Skeletal muscle tissue (tissue), 4 donors: ENCODE measurements around the gene MEGF9. TPM values are rescaled to one million over a fixed set of nuclear protein-coding genes. Genes with fewer than 3 reads are reported as not detected.
"Not testable (repeated sequence)": the region's sequence is repeated elsewhere in the genome, so short reads cannot be mapped to it uniquely, and the experiment has no call there.

Source experiments
- H3K27ac ChIP-seq: one replicate; pipeline ENCODE4 v1.7.0; 2013; ENCODE audit warnings: mild to moderate bottlenecking, low read depth, low read length, inconsistent platforms
- H3K27me3 ChIP-seq, 3 donors: one replicate each; pipeline ENCODE4 v1.7.0; 2013; ENCODE audit warnings: low read length in 3 of 3; ENCODE audit not compliant: control insufficient read depth in 3 of 3, insufficient read depth in 3 of 3
- H3K36me3 ChIP-seq, 3 donors: one replicate each; pipeline ENCODE4 v1.7.0; 2013; ENCODE audit warnings: low read length in 3 of 3; ENCODE audit not compliant: control insufficient read depth in 3 of 3, insufficient read depth in 3 of 3
- H3K4me1 ChIP-seq, 3 donors: one replicate each; pipeline ENCODE4 v1.7.0; 2013; ENCODE audit warnings: low read length in 3 of 3, mild to moderate bottlenecking in 3 of 3; ENCODE audit not compliant: control insufficient read depth in 3 of 3, insufficient read depth in 3 of 3
- H3K4me3 ChIP-seq, 3 donors: one replicate each; pipeline ENCODE4 v1.7.0; 2013; ENCODE audit warnings: low read length in 3 of 3
- H3K9ac ChIP-seq, 3 donors: one replicate each; pipeline ENCODE4 v1.7.0; 2013; ENCODE audit warnings: low read length in 3 of 3, mild to moderate bottlenecking in 3 of 3, moderate library complexity in 2 of 3, low read depth in 1 of 3
- H3K9me3 ChIP-seq, 3 donors: one replicate each; pipeline ENCODE4 v1.7.0; 2013; ENCODE audit warnings: low read length in 3 of 3; ENCODE audit not compliant: control insufficient read depth in 3 of 3
- total RNA-seq: library from RNA; depleted of rRNA; stranded (reverse); fragments of >200 nt; gene quantifications from one replicate; pipeline ENCODE4 v1.2.3, GENCODE V29; 2014
- donor health status: Osteomylitis.

The MEGF9 gene
- total RNA-seq, 1 donor from 2014 or later = 6.8 TPM

GRCh38 chr9:120650352-120650751, 63.9 kb downstream of the MEGF9 start:
- Histone ChIP-seq H3K4me1 (no peaks in the 10 kb centered on the region), H3K9me3 (no peaks in the 10 kb centered on the region), H3K36me3 (no peaks in the 10 kb centered on the region), H3K27ac (no peak overlapping the region), H3K9ac (no peak overlapping the region), H3K27me3 (no peaks in the 10 kb centered on the region), H3K4me3 (no peak overlapping the region)

- no peak overlapping the region for H3K9ac ChIP-seq
- peaks cover 0 to 3% (median 0%) of the 10 kb centered on the region in 3 donors for H3K36me3 ChIP-seq
- H3K27me3 ChIP-seq = no peaks in the 10 kb centered on the region
- H3K27ac ChIP-seq = no peak overlapping the region
- no peak overlapping the region for H3K4me3 ChIP-seq
- no peaks in the 10 kb centered on the region for H3K9me3 ChIP-seq
- no peaks in the 10 kb centered on the region for H3K4me1 ChIP-seq
Measured at GRCh38 chr9:120648581-120649197, 65.6 kb downstream of the MEGF9 start.

DNA sequence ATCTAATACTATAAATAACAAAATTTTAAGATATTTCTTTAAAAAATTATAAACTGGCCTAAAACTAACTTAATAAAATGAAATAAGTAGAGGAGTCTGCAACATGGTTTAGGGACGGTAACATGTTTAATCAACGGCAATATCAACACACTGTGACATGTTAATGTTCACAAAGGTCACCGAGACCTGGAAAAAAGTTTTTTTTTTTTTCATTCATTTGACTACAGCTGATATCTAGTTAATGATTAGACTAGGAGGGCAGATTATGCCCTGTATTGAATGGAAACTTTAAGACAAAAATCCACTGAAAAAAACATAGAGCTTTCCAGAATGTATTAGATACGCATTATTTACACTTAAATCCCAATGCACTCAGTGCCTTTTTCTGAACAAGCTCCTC, 67.3 kb downstream of the MEGF9 start:
- Histone ChIP-seq H3K36me3 (peaks cover 0 to 5% (median 0%) of the 10 kb centered on the region in 3 donors), H3K4me1 (peaks cover 0 to 5% (median 3%) of the 10 kb centered on the region in 3 donors), H3K27ac (no peak overlapping the region), H3K27me3 (no peaks in the 10 kb centered on the region), H3K4me3 (no peak overlapping the region), H3K9me3 (no peaks in the 10 kb centered on the region), H3K9ac (no peak overlapping the region)

- peaks cover 0 to 5% (median 3%) of the 10 kb centered on the region in 3 donors for H3K4me1 ChIP-seq
- H3K4me3 ChIP-seq = no peak overlapping the region
- no peak overlapping the region for H3K9ac ChIP-seq
- peaks cover 0 to 5% (median 0%) of the 10 kb centered on the region in 3 donors for H3K36me3 ChIP-seq
- H3K9me3 ChIP-seq = no peaks in the 10 kb centered on the region
- no peak overlapping the region for H3K27ac ChIP-seq
- no peaks in the 10 kb centered on the region for H3K27me3 ChIP-seq
Measured at GRCh38 chr9:120645760-120646159, 68.5 kb downstream of the MEGF9 start.

GRCh38 chr9:120643061-120643460, 71.2 kb downstream of the MEGF9 start:
- Histone ChIP-seq H3K9ac (no peak overlapping the region), H3K4me3 (no peak overlapping the region), H3K36me3 (peaks cover 0 to 5% (median 0%) of the 10 kb centered on the region in 3 donors), H3K9me3 (no peaks in the 10 kb centered on the region), H3K27ac (no peak overlapping the region), H3K4me1 (peaks cover 0 to 5% (median 3%) of the 10 kb centered on the region in 3 donors), H3K27me3 (no peaks in the 10 kb centered on the region)

- no peak overlapping the region for H3K4me3 ChIP-seq
- peaks cover 0 to 5% (median 3%) of the 10 kb centered on the region in 3 donors for H3K4me1 ChIP-seq
- H3K9me3 ChIP-seq = no peaks in the 10 kb centered on the region
- no peaks in the 10 kb centered on the region for H3K27me3 ChIP-seq
- no peak overlapping the region for H3K9ac ChIP-seq
- H3K36me3 ChIP-seq = peaks cover 0 to 5% (median 0%) of the 10 kb centered on the region in 3 donors
- no peak overlapping the region for H3K27ac ChIP-seq
Measured at GRCh38 chr9:120642129-120642770, 72.0 kb downstream of the MEGF9 start.

DNA sequence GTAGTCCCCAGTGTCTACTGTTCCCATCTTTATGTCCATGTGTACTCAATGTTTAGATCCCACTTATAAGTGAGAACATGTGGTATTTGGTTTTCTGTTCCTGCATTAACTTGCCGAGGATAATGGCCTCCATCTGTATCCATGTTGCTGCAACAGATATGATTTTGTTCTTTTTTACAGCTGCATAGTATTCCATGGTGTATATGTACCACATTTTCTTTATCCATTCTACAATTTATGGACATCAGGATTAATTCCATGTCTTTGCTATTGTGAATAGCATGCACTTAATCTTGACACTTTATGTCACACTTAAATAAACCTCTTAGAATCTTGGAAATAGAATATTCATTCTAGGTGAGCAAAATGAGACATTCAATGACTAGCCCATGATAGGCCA, 73.4 kb downstream of the MEGF9 start:
- H3K4me1 ChIP-seq, H3K9me3 ChIP-seq, H3K9ac ChIP-seq, H3K27ac ChIP-seq, H3K4me3 ChIP-seq, H3K36me3 ChIP-seq, H3K27me3 ChIP-seq: not testable (repeated sequence)

GRCh38 chr9:120640380-120640779, 73.9 kb downstream of the MEGF9 start:
- Histone ChIP-seq H3K4me3 (no peak overlapping the region), H3K36me3 (peaks cover 0 to 5% (median 0%) of the 10 kb centered on the region in 3 donors), H3K9ac (no peak overlapping the region), H3K27me3 (no peaks in the 10 kb centered on the region), H3K4me1 (peaks cover 0 to 5% (median 3%) of the 10 kb centered on the region in 3 donors), H3K27ac (no peak overlapping the region), H3K9me3 (no peaks in the 10 kb centered on the region)

DNA sequence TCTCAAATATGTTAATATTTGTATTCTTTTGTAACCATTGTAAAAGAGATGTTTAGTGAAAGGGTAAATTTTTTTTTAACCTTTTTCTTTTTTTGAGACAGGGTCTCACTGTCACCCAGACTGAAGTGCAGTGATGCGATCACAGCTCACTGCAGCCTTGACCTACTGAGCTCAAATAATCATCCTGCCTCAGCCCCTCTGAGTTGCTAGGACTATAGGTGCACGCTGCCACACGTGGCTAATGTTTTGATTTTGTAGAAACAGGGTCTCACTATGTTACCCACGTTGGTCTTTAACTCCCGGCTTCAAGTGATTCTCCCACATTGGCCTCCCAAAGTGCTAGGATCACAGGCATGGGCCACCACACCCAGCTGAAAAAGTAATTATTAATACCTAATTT, 76.4 kb downstream of the MEGF9 start:
- Histone ChIP-seq H3K27ac (no peak overlapping the region), H3K4me3 (no peak overlapping the region), H3K27me3 (no peaks in the 10 kb centered on the region), H3K4me1 (peaks cover 0 to 5% (median 3%) of the 10 kb centered on the region in 3 donors), H3K9me3 (no peaks in the 10 kb centered on the region), H3K36me3 (no peaks in the 10 kb centered on the region), H3K9ac (no peak overlapping the region)

DNA sequence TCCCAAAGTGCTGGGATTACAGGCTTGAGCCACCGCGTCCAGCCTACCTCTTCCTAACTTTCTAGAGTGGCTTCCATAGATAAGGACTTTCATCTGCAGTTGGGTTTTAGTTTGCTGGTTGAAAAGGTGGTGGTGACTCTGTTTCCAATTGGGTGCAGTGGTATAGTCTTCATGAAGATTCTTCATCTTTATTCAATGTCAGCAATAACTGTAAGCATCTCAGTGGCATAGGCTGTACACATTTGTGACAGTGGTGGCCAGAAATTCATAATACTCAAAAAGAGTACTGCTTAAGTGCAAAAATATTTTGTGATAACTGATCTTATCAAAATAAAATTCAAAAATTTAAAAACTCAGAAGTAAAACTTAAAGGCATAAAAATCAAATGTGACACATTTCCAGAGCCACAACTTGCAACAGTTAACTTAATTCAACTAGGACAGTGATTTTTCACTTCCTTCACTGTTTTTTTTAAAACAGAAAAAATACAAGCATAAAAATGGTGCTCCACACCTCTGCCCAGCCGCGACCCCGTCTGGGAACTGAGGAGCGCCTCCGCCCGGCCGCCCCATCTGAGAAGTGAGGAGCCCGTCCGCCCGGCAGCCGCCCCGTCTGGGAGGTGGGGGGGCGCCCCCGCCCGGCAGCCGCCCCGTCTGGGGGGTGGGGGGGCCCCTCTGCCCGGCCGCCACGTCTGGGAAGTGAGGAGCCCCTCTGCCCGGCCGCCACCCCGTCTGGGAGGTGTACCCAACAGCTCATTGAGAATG, 77.9 kb downstream of the MEGF9 start:
- no peak overlapping the region for H3K4me3 ChIP-seq
- H3K9ac ChIP-seq = no peak overlapping the region
- no peaks in the 10 kb centered on the region for H3K36me3 ChIP-seq
- H3K27ac ChIP-seq = no peak overlapping the region
- no peaks in the 10 kb centered on the region for H3K4me1 ChIP-seq
- no peaks in the 10 kb centered on the region for H3K9me3 ChIP-seq
- H3K27me3 ChIP-seq = no peaks in the 10 kb centered on the region
